ENCODE data around the gene HUNK. TPM values are rescaled to one million over a fixed set of nuclear protein-coding genes. Genes with fewer than 3 reads are reported as not detected.
"Not testable (repeated sequence)": the region's sequence is repeated elsewhere in the genome, so short reads cannot be mapped to it uniquely, and the experiment has no call there.

Gene HUNK
- total and polyA plus RNA-seq, 2 experiments from 2014 or later: 0.30 to 2.5 TPM

DNA sequence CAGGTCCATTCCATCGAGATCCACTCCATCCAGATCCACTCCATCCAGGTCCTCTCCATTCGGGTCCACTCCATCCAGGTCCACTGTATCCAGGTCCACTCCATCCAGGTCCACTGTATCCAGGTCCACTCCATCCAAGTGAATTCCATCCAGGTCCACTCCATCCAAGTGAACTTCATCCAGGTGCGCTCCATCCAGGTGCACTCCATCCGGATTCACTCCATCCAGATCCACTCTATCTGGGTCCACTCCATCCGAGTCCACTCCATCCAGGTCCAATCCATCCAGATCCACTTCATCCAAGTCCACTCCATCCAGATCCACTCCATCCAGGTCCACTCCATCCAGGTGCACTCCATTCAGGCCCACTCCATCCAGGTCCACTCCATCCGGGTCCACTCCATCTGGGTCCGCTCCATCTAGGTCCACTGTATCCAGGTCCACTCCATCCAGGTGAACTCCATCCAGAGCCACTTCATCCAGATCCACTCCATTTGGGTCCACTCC lies 157.4 kb downstream of the HUNK start:
- no peaks in the 10 kb centered on the region for H3K4me1 ChIP-seq (ENCODE audit: insufficient read depth)
- no peak overlapping the region for H3K4me2 ChIP-seq (ENCODE audit: unreplicated experiment)
- in situ Hi-C loops (cut with MboI): no loop called here
- H3K4me3 ChIP-seq: no peak overlapping the region
- no peak for TF ChIP-seq EZH2phosphoT487 (IDR thresholded peaks at IDR 0.05; ENCODE audit: insufficient read depth, low read depth)
- no peak for TF ChIP-seq EZH2 (IDR thresholded peaks at IDR 0.05; ENCODE audit: insufficient read depth, poor library complexity, severe bottlenecking)
- H3K36me3 ChIP-seq (ENCODE audit: low read depth): no peaks in the 10 kb centered on the region
- H3K9ac ChIP-seq: no peak overlapping the region
- H3K27ac ChIP-seq: no peak overlapping the region
- H3K79me2 ChIP-seq (ENCODE audit: insufficient read depth): no peaks in the 10 kb centered on the region
- no peak for DNase-seq
- no peaks in the 10 kb centered on the region for H3F3A ChIP-seq (ENCODE audit: insufficient read depth)
- H3K9me3 ChIP-seq (ENCODE audit: low read depth): no peaks in the 10 kb centered on the region
- no peaks in the 10 kb centered on the region for H4K20me1 ChIP-seq (ENCODE audit: insufficient read depth)
- no peak overlapping the region for H2AFZ ChIP-seq
- H3K9me2 ChIP-seq (ENCODE audit: insufficient read depth): no peaks in the 10 kb centered on the region
- 65 to 66% methylated on average over 7 of the region's 7 CpGs for WGBS, 2 experiments (ENCODE audit: low coverage in 1 of 2, low lambda C conversion rate in 2 of 2, missing lambda C conversion rate in 2 of 2)
- no peaks in the 10 kb centered on the region for H3K27me3 ChIP-seq (replicated peaks; ENCODE audit: insufficient read depth)

DNA sequence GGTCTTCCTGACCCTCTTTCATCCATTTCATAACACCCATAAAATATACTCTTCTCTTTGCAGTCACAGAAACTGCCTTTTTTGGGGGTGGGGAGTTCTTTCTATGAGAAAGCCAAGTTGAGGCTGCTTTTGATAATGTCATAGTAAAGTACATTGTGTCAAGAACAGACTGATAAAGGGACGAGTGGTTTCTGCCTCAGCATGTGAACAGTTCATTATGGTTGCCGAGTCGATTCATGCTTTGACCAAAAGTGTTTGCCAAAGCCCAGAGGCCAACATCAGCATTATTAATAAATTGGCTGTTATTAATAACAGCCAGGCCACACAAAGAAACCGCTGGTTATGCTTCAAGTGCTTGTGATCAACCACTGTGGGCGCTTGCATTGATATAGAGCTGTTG lies 162.0 kb downstream of the HUNK start:
- no peak overlapping the region for H3K4me3 ChIP-seq
- no peak for DNase-seq
- no peaks in the 10 kb centered on the region for H3K36me3 ChIP-seq (ENCODE audit: low read depth)
- no peaks in the 10 kb centered on the region for H3F3A ChIP-seq (ENCODE audit: insufficient read depth)
- H3K9ac ChIP-seq: no peak overlapping the region
- H3K27me3 ChIP-seq (replicated peaks; ENCODE audit: insufficient read depth): no peaks in the 10 kb centered on the region
- H3K4me1 ChIP-seq (ENCODE audit: insufficient read depth): no peaks in the 10 kb centered on the region
- H2AFZ ChIP-seq: no peak overlapping the region
- H3K27ac ChIP-seq: no peak overlapping the region
- in situ Hi-C loops (cut with MboI): no loop called here
- H3K9me3 ChIP-seq (ENCODE audit: low read depth): no peaks in the 10 kb centered on the region
- H3K9me2 ChIP-seq (ENCODE audit: insufficient read depth): no peaks in the 10 kb centered on the region
- TF ChIP-seq EZH2 (IDR thresholded peaks at IDR 0.05; ENCODE audit: insufficient read depth, poor library complexity, severe bottlenecking) (no peak), EZH2phosphoT487 (IDR thresholded peaks at IDR 0.05; ENCODE audit: insufficient read depth, low read depth) (no peak)
- H3K4me2 ChIP-seq (ENCODE audit: unreplicated experiment): no peak overlapping the region
- H4K20me1 ChIP-seq (ENCODE audit: insufficient read depth): no peaks in the 10 kb centered on the region
- WGBS, 2 experiments (ENCODE audit: low coverage in 1 of 2, low lambda C conversion rate in 2 of 2, missing lambda C conversion rate in 2 of 2): 87 to 90% methylated on average over 5 of the region's 5 CpGs
- H3K79me2 ChIP-seq (ENCODE audit: insufficient read depth): no peaks in the 10 kb centered on the region

DNA sequence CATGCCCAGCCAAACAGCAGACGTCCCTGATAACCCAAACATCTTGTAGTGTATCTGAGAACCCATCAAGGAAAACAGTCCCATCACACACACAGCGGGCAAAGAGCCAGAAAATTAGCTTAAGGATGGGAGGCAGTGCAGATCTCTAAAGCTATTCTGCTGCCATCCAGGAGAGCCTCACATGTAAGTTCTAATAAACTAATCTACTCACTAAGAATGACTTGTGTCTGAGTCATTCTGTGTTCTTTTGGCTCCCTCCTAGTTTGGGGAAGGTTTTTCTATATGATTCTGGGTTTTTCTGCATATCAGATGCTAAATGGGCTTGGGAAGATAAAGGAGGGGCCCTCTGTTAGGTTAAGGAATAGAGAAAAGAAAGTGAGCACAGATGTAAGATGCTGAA lies 162.8 kb downstream of the HUNK start:
- Histone ChIP-seq H3K9me2 (ENCODE audit: insufficient read depth) (no peaks in the 10 kb centered on the region), H3K79me2 (ENCODE audit: insufficient read depth) (no peaks in the 10 kb centered on the region), H3F3A (ENCODE audit: insufficient read depth) (no peaks in the 10 kb centered on the region), H3K27ac (no peak overlapping the region), H3K9ac (no peak overlapping the region), H3K4me1 (ENCODE audit: insufficient read depth) (no peaks in the 10 kb centered on the region), H3K4me3 (no peak overlapping the region), H3K9me3 (ENCODE audit: low read depth) (no peaks in the 10 kb centered on the region), H3K36me3 (ENCODE audit: low read depth) (no peaks in the 10 kb centered on the region), H3K4me2 (ENCODE audit: unreplicated experiment) (no peak overlapping the region), H4K20me1 (ENCODE audit: insufficient read depth) (no peaks in the 10 kb centered on the region), H2AFZ (no peak overlapping the region), H3K27me3 (replicated peaks; ENCODE audit: insufficient read depth) (no peaks in the 10 kb centered on the region)
- no peak for TF ChIP-seq EZH2phosphoT487 (IDR thresholded peaks at IDR 0.05; ENCODE audit: insufficient read depth, low read depth)
- TF ChIP-seq EZH2 (IDR thresholded peaks at IDR 0.05; ENCODE audit: insufficient read depth, poor library complexity, severe bottlenecking): no peak
- 47 to 56% methylated on average over 2 of the region's 2 CpGs for WGBS, 2 experiments (ENCODE audit: low coverage in 1 of 2, low lambda C conversion rate in 2 of 2, missing lambda C conversion rate in 2 of 2)
- in situ Hi-C loops (cut with MboI): no loop called here
- DNase-seq: peak; percentile 19

DNA sequence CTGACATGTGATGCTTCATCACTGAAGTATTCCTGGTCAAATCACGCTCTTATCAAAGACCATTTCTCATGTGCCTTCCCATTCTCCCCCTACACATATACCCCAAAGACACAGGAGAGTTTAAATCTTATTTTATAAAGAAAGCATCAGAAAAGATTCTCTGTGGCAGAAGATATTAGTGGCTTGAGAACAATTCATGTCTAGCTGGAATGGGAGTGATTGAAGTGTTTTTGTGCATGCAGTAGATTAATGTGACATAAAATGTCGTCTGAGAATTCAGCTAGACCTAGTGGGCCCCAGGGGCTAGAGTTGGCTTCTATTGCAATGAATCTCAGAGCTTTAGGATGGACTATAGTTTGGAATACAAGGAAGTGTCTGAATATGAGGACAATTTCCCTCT lies 163.9 kb downstream of the HUNK start:
- H3K4me1 ChIP-seq (ENCODE audit: insufficient read depth): no peaks in the 10 kb centered on the region
- H3K4me2 ChIP-seq (ENCODE audit: unreplicated experiment): no peak overlapping the region
- H3K36me3 ChIP-seq (ENCODE audit: low read depth): no peaks in the 10 kb centered on the region
- no peak overlapping the region for H3K9ac ChIP-seq
- H3K9me3 ChIP-seq (ENCODE audit: low read depth): no peaks in the 10 kb centered on the region
- no peaks in the 10 kb centered on the region for H3K27me3 ChIP-seq (replicated peaks; ENCODE audit: insufficient read depth)
- no peaks in the 10 kb centered on the region for H3K9me2 ChIP-seq (ENCODE audit: insufficient read depth)
- WGBS, 2 experiments (ENCODE audit: low coverage in 1 of 2, low lambda C conversion rate in 2 of 2, missing lambda C conversion rate in 2 of 2): 56 to 72% methylated on average over 2 of the region's 2 CpGs
- no peaks in the 10 kb centered on the region for H3K79me2 ChIP-seq (ENCODE audit: insufficient read depth)
- in situ Hi-C loops (cut with MboI): no loop called here
- TF ChIP-seq EZH2 (IDR thresholded peaks at IDR 0.05; ENCODE audit: insufficient read depth, poor library complexity, severe bottlenecking) (no peak), EZH2phosphoT487 (IDR thresholded peaks at IDR 0.05; ENCODE audit: insufficient read depth, low read depth) (no peak)
- no peaks in the 10 kb centered on the region for H4K20me1 ChIP-seq (ENCODE audit: insufficient read depth)
- H3F3A ChIP-seq (ENCODE audit: insufficient read depth): no peaks in the 10 kb centered on the region
- H3K27ac ChIP-seq: no peak overlapping the region
- no peak for DNase-seq
- H3K4me3 ChIP-seq: no peak overlapping the region
- H2AFZ ChIP-seq: no peak overlapping the region

DNA sequence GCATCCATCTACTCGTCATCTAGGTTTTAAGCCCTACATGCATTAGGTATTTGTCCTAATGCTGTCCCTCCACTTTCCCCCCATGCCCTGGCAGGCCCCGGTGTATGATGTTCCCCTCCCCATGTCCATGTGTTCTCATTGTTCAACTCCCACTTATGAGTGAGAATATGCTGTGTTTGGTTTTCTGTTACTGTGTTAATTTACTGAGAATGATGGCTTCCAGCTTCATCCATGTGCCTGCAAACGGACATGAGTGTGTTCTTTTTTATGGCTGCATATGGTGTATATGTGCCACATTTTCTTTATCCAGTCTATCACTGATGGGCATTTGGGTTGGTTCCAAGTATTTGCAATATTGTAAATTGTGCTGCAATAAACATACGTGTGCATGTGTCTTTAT lies 165.9 kb downstream of the HUNK start:
- H3K4me1 ChIP-seq (ENCODE audit: insufficient read depth); H3K9ac ChIP-seq; H3F3A ChIP-seq (ENCODE audit: insufficient read depth); H3K4me3 ChIP-seq; H3K27ac ChIP-seq; H3K4me2 ChIP-seq (ENCODE audit: unreplicated experiment); in situ Hi-C loops (cut with MboI); H2AFZ ChIP-seq; H3K9me3 ChIP-seq (ENCODE audit: low read depth); H3K9me2 ChIP-seq (ENCODE audit: insufficient read depth); H3K27me3 ChIP-seq (replicated peaks; ENCODE audit: insufficient read depth); H4K20me1 ChIP-seq (ENCODE audit: insufficient read depth); DNase-seq; H3K79me2 ChIP-seq (ENCODE audit: insufficient read depth); H3K36me3 ChIP-seq (ENCODE audit: low read depth): not testable (repeated sequence)
- WGBS, 2 experiments (ENCODE audit: low coverage in 1 of 2, low lambda C conversion rate in 2 of 2, missing lambda C conversion rate in 2 of 2): 49 to 56% methylated on average over 4 of the region's 4 CpGs
